Tibial nerve (tissue), 4 donors: ENCODE measurements around the gene GBF1. TPM values are rescaled to one million over a fixed set of nuclear protein-coding genes. Genes with fewer than 3 reads are reported as not detected.

Experiments used
- DNase-seq, 2 donors: peaks; one replicate each; pipeline ENCODE4 v3.0.0-alpha.2; 2019; ENCODE audit warnings: low spot score in 2 of 2
- H3K27ac ChIP-seq, 4 donors: fragments of 200-600 bp; sonication (generic) in 3 of 4; one replicate each; pipeline ENCODE4 v1.5.1; 2017 to 2019; ENCODE audit warnings: mild to moderate bottlenecking in 1 of 4
- H3K27me3 ChIP-seq, 2 donors: fragments of 200-600 bp; sonication (generic) in 1 of 2; one replicate each; pipeline versions ENCODE4 v1.5.1 to v1.6.0; 2017 to 2019
- H3K36me3 ChIP-seq, 3 donors: fragments of 200-600 bp; sonication (generic); one replicate each; pipeline ENCODE4 v1.5.1; 2018 to 2019
- H3K4me1 ChIP-seq, 4 donors: fragments of 200-600 bp; sonication (generic) in 3 of 4; one replicate each; pipeline ENCODE4 v1.5.1; 2017 to 2019
- H3K4me3 ChIP-seq, 4 donors: fragments of 200-600 bp; sonication (generic) in 3 of 4; one replicate each; pipeline ENCODE4 v1.5.1; 2017 to 2019; ENCODE audit warnings: mild to moderate bottlenecking in 1 of 4, moderate library complexity in 1 of 4
- H3K9me3 ChIP-seq, 4 donors: fragments of 200-600 bp; sonication (generic) in 3 of 4; one replicate each; pipeline ENCODE4 v1.5.1; 2017 to 2019
- CTCF ChIP-seq, 5 experiments: fragments of 200-600 bp in 3 of 5; fragments of 450-650 bp in 2 of 5; sonication (generic) in 3 of 5; IDR thresholded peaks; one replicate each; pipeline ENCODE4 v1.5.1; 2016 to 2019; ENCODE audit warnings: antibody characterized with exemption in 5 of 5, mild to moderate bottlenecking in 3 of 5, moderate library complexity in 2 of 5
- EP300 ChIP-seq, 2 donors: sonication (generic); formaldehyde crosslinking; IDR thresholded peaks; one replicate each; pipeline ENCODE4 v1.6.1; 2017; ENCODE audit warnings: antibody characterized with exemption in 2 of 2, mild to moderate bottlenecking in 1 of 2
- POLR2A ChIP-seq, 2 donors: fragments of 450-650 bp; IDR thresholded peaks; one replicate each; pipeline ENCODE4 v1.6.1; 2017; ENCODE audit warnings: antibody characterized with exemption in 2 of 2, mild to moderate bottlenecking in 2 of 2, moderate library complexity in 2 of 2
- WGBS, 2 donors: methylation state at CpG; one replicate each; pipeline ENCODE4 v1.1.5; 2018; 5-methylcytosine and 5-hydroxymethylcytosine counted together
- total RNA-seq, 4 donors: library from RNA; depleted of rRNA; stranded (reverse); fragments of >200 nt; gene quantifications; one replicate each; pipeline ENCODE4 v1.1.0, GENCODE V29; 2016

Gene GBF1
- total RNA-seq, 4 donors from 2014 or later, result 31.0 to 38.0 (median 36.1) TPM

- Histone ChIP-seq H3K27ac (no peak overlapping the region), H3K36me3 (no peaks in the 10 kb centered on the region), H3K4me1 (peaks cover 0 to 23% (median 15%) of the 10 kb centered on the region in 4 donors), H3K27me3 (peaks cover 0 to 98% of the 10 kb centered on the region in 2 donors), H3K9me3 (no peaks in the 10 kb centered on the region), H3K4me3 (no peak overlapping the region)
- TF ChIP-seq POLR2A (IDR thresholded peaks at IDR 0.05) (no peak), EP300 (IDR thresholded peaks at IDR 0.05) (no peak), CTCF (IDR thresholded peaks at IDR 0.05) (no peak)
- 82 to 83% methylated on average over 14 to 16 of the region's 16 CpGs for WGBS, 2 donors
- no peak for DNase-seq
These were observed 168.7 kb downstream of the GBF1 start for GRCh38 chr10:102413806-102414561.

- Histone ChIP-seq H3K36me3 (no peaks in the 10 kb centered on the region), H3K9me3 (no peaks in the 10 kb centered on the region), H3K4me3 (no peak overlapping the region), H3K27me3 (peaks cover 0 to 92% of the 10 kb centered on the region in 2 donors), H3K4me1 (peaks cover 0 to 25% (median 17%) of the 10 kb centered on the region in 4 donors), H3K27ac (no peak overlapping the region)
- WGBS, 2 donors, result 48 to 53% methylated on average over 14 to 20 of the region's 20 CpGs
- DNase-seq, result no peak
- no peak for TF ChIP-seq POLR2A (IDR thresholded peaks at IDR 0.05)
- no peak for TF ChIP-seq CTCF (IDR thresholded peaks at IDR 0.05)
- TF ChIP-seq EP300 (IDR thresholded peaks at IDR 0.05), result no peak
These were observed 169.4 kb downstream of the GBF1 start for GRCh38 chr10:102414749-102415148.

GRCh38 chr10:102416283-102416682 is 171.0 kb downstream of the GBF1 start:
- H3K4me3 ChIP-seq, result no peak overlapping the region
- no peak overlapping the region for H3K27ac ChIP-seq
- peaks cover 0 to 22% (median 17%) of the 10 kb centered on the region in 4 donors for H3K4me1 ChIP-seq
- 79 to 90% methylated on average over 9 of the region's 9 CpGs for WGBS, 2 donors
- no peaks in the 10 kb centered on the region for H3K9me3 ChIP-seq
- H3K27me3 ChIP-seq, result peaks cover 0 to 77% of the 10 kb centered on the region in 2 donors
- TF ChIP-seq CTCF (IDR thresholded peaks at IDR 0.05) (no peak), EP300 (IDR thresholded peaks at IDR 0.05) (no peak), POLR2A (IDR thresholded peaks at IDR 0.05) (no peak)
- H3K36me3 ChIP-seq, result no peaks in the 10 kb centered on the region
- no peak for DNase-seq

GRCh38 chr10:102416695-102417094 is 171.4 kb downstream of the GBF1 start:
- no peaks in the 10 kb centered on the region for H3K36me3 ChIP-seq
- H3K27me3 ChIP-seq, result peaks cover 0 to 72% of the 10 kb centered on the region in 2 donors
- DNase-seq, result no peak
- no peak overlapping the region for H3K27ac ChIP-seq
- H3K4me3 ChIP-seq, result no peak overlapping the region
- H3K4me1 ChIP-seq, result peaks cover 0 to 23% (median 18%) of the 10 kb centered on the region in 4 donors
- no peaks in the 10 kb centered on the region for H3K9me3 ChIP-seq
- no peak for TF ChIP-seq CTCF (IDR thresholded peaks at IDR 0.05)
- TF ChIP-seq EP300 (IDR thresholded peaks at IDR 0.05), result no peak
- TF ChIP-seq POLR2A (IDR thresholded peaks at IDR 0.05), result no peak
- WGBS, 2 donors, result 89 to 91% methylated on average over 18 of the region's 20 CpGs

GRCh38 chr10:102418622-102419268 is 173.4 kb downstream of the GBF1 start, which contains the start of gene PSD:
Gene PSD, minus strand, starts transcription at chr10:102418785. Its CDS starts 1,747 bp downstream, at chr10:102417038.
- no peaks in the 10 kb centered on the region for H3K9me3 ChIP-seq
- no peak for TF ChIP-seq EP300 (IDR thresholded peaks at IDR 0.05)
- no peak for TF ChIP-seq CTCF (IDR thresholded peaks at IDR 0.05)
- no peak for TF ChIP-seq POLR2A (IDR thresholded peaks at IDR 0.05)
- WGBS, 2 donors, result 15 to 21% methylated on average over 2 to 17 of the region's 45 CpGs
- H3K4me3 ChIP-seq, result peak within 1 kb of the TSS; percentile 67 to 99 (median 93)
- peaks cover 0 to 43% (median 36%) of the 10 kb centered on the region in 4 donors for H3K4me1 ChIP-seq
- DNase-seq, result no peak
- H3K27ac ChIP-seq, result no peak within 1 kb of the TSS
- H3K27me3 ChIP-seq, result peaks cover 0 to 52% of the 10 kb centered on the region in 2 donors
- H3K36me3 ChIP-seq, result peaks cover 0 to 8% (median 5%) of the 10 kb centered on the region in 3 donors
